Peyer's patch (tissue), 4 donors: ENCODE results near the gene TMEM72.
A peak's percentile ranks its signal among the peaks of the same experiment; 100 is the strongest.

ENCODE experiments used
- CTCF ChIP-seq, 6 experiments: fragments of 450-650 bp in 4 of 6; fragments of 200-600 bp in 2 of 6; sonication (generic) in 1 of 6; IDR thresholded peaks; one replicate each; pipeline ENCODE4 v1.5.1; 2017 to 2019; ENCODE audit warnings: antibody characterized with exemption in 6 of 6, mild to moderate bottlenecking in 3 of 6, moderate library complexity in 1 of 6
- POLR2A ChIP-seq, 2 donors: fragments of 450-650 bp; IDR thresholded peaks; one replicate each; pipeline ENCODE4 v1.5.1; 2017; ENCODE audit warnings: antibody characterized with exemption in 2 of 2, mild to moderate bottlenecking in 2 of 2, moderate library complexity in 2 of 2

- peak in 5 of 6 experiments; percentile 10 to 64 (median 47) for TF ChIP-seq CTCF (IDR thresholded peaks at IDR 0.05)
- no peak for TF ChIP-seq POLR2A (IDR thresholded peaks at IDR 0.05)
Observed at GRCh38 chr10:44962870-44963738, 52.0 kb downstream of the TMEM72 start.
